SH-SY5Y (cell line): Measurements from ENCODE around the gene LONRF3.

Experiments
- GATA2 ChIP-seq: IDR thresholded peaks from 2 replicates; pipeline ENCODE4 v1.6.1; 2011; ENCODE audit warnings: mild to moderate bottlenecking, low read depth, low read length
- GATA3 ChIP-seq: IDR thresholded peaks from 2 replicates; pipeline ENCODE4 v1.6.1; 2011; ENCODE audit warnings: low read depth, mild to moderate bottlenecking, low read length, moderate library complexity

DNA sequence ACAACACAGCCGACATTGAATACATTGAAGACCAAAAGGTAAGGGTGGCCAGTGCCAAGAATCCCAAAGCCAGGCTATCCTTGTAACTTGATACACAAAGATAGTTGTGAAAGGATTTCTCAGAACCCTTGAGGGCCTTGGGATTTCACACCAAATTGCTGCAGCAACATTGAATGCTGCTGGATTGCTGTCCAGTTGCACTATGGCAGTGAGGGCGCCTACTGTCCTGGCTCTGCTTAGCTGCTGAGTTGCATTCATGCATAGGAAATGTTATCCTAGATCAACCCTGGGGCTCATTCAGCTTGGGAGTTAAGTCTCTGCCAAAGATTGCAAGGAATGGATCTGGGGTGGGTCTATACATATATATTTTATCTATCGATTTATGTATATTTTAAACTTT lies 38.7 kb downstream of the LONRF3 start:
- no peak for TF ChIP-seq GATA3
- no peak for TF ChIP-seq GATA2
